ENCODE results near the gene SDHA.

DNA sequence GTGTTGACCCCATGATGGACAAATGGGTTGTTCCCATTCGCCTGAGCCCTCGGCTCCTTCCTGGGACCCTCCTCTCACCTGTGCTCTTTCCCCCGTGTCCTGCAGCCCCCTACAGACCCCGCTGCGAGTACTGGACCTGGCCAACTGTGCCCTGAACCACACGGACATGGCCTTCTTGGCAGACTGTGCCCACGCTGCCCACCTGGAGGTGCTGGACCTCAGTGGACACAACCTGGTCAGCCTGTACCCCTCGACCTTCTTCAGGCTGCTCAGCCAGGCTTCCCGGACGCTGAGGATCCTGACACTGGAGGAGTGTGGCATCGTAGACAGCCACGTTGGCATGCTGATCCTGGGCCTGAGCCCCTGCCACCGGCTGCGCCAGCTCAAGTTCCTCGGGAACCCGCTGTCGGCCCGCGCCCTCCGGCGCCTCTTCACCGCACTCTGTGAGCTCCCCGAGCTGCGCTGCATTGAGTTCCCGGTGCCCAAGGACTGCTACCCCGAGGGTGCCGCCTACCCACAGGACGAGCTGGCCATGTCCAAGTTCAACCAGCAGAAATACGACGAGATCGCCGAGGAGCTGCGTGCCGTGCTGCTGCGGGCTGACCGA, 23.4 kb upstream of the SDHA start:
- TF ChIP-seq, protein P1, sequence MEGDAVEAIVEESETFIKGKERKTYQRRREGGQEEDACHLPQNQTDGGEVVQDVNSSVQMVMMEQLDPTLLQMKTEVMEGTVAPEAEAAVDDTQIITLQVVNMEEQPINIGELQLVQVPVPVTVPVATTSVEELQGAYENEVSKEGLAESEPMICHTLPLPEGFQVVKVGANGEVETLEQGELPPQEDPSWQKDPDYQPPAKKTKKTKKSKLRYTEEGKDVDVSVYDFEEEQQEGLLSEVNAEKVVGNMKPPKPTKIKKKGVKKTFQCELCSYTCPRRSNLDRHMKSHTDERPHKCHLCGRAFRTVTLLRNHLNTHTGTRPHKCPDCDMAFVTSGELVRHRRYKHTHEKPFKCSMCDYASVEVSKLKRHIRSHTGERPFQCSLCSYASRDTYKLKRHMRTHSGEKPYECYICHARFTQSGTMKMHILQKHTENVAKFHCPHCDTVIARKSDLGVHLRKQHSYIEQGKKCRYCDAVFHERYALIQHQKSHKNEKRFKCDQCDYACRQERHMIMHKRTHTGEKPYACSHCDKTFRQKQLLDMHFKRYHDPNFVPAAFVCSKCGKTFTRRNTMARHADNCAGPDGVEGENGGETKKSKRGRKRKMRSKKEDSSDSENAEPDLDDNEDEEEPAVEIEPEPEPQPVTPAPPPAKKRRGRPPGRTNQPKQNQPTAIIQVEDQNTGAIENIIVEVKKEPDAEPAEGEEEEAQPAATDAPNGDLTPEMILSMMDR (optimal IDR thresholded peaks at IDR 0.05 in 1 of 3, IDR thresholded peaks at IDR 0.05 in 1 of 3, conservative IDR thresholded peaks at IDR 0.05 in 1 of 3; ENCODE audit: extremely low read depth in 1 of 3, insufficient read depth in 2 of 3, low read length in 3 of 3), result no peak
- no peak for TF ChIP-seq EZH2 (IDR thresholded peaks at IDR 0.05; ENCODE audit: low read length)
